ENCODE measurements around the gene SHOX.

Gene SHOX

DNA sequence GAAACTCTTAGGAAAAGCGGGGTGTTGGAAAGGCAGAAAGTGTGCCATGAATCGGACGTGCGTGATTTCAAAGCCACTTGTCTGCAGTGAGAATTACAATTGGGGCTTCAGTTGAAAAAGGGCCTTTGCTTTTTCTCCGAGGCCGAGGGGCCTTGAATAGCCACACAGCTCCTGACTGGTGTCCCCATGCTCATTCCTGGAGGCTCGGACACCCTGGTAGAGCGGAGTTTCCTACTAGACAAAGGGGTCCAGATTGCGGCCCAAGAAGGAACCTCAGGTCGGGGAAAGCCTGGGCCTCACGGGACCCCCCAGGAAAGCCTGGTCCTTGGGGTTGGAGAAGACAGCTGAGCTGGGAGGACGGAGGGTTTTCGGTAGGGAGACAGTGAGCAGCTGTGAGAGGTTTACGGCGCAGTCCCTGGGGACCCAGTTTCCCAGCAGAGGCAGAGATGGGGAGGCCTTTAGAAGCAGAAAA is 3.0 kb upstream of the SHOX start:
- no peak for TF ChIP-seq POLR2A (IDR thresholded peaks at IDR 0.05; ENCODE audit: low read depth, low read length)
- DNase-seq (ENCODE audit: insufficient read length, low spot score) = no peak

DNA sequence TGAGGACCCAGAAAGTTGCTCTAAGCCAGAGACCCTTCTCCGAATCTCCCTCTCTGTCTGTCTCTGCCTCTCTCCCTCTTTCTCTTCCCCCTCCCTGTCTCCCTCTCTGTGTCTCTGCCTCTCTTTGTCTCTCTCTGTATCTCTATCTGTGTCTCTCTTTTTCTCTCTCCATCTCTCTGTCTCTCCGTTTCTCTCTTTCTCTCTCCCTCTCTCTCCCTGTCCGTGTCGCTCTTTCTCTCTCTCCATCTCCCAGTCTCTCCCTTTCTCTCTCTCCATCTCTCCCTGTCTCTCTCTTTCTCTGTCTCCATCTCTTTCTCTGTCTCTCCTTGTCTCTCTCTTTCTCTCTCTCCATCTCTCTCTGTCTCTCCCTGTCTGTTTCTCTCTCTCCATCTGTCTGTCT is 2.6 kb upstream of the SHOX start:
- FAIRE-seq = no peak

More for the DNA sequence above, 3.0 kb upstream of the SHOX start:
- no peak for FAIRE-seq

GRCh38 chrX:629230-630006 is 1.2 kb upstream of the SHOX start:
- DNase-seq (ENCODE audit: insufficient read length, low spot score) (no peak), FAIRE-seq (no peak)
- no peak for TF ChIP-seq POLR2A (IDR thresholded peaks at IDR 0.05; ENCODE audit: low read depth, low read length)

More for the DNA sequence above, 2.6 kb upstream of the SHOX start:
- TF ChIP-seq POLR2A (IDR thresholded peaks at IDR 0.05; ENCODE audit: low read depth, low read length) = no peak
- DNase-seq (ENCODE audit: insufficient read length, low spot score) = no peak

GRCh38 chrX:630007-630611 is 482 bp upstream of the SHOX start:
- no peak for FAIRE-seq
- DNase-seq (ENCODE audit: insufficient read length, low spot score) = no peak
- no peak for TF ChIP-seq POLR2A (IDR thresholded peaks at IDR 0.05; ENCODE audit: low read depth, low read length)

GRCh38 chrX:631802-632365 is 1.3 kb downstream of the SHOX start:
- no peak for FAIRE-seq
- TF ChIP-seq POLR2A (IDR thresholded peaks at IDR 0.05; ENCODE audit: low read depth, low read length) = no peak
- DNase-seq (ENCODE audit: insufficient read length, low spot score) = no peak

DNA sequence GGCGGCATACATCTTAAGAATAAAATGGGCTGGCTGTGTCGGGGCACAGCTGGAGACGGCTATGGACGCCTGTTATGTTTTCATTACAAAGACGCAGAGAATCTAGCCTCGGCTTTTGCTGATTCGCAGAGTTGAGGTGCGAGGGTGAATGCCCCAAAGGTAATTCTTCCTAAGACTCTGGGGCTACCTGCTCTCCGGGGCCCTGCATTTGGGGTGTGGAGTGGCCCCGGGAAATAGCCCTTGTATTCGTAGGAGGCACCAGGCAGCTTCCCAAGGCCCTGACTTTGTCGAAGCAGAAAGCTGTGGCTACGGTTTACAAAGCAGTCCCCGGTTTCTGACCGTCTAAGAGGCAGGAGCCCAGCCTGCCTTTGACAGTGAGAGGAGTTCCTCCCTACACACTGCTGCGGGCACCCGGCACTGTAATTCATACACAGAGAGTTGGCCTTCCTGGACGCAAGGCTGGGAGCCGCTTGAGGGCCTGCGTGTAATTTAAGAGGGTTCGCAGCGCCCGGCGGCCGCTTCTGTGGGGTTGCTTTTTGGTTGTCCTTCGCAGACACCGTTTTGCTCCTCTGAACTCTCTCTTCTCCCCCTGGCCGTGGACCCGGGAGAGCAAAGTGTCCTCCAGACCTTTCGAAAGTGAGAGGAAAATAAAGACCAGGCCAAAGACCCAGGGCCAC is 1.9 kb downstream of the SHOX start:
- TF ChIP-seq POLR2A (IDR thresholded peaks at IDR 0.05; ENCODE audit: low read depth, low read length) = no peak
- FAIRE-seq = no peak
- DNase-seq (ENCODE audit: insufficient read length, low spot score) = no peak

- no peak for FAIRE-seq
- no peak for DNase-seq (ENCODE audit: insufficient read length, low spot score)
- TF ChIP-seq POLR2A (IDR thresholded peaks at IDR 0.05; ENCODE audit: low read depth, low read length) = no peak
These were observed 2.7 kb downstream of the SHOX start for GRCh38 chrX:633043-633984.

DNA sequence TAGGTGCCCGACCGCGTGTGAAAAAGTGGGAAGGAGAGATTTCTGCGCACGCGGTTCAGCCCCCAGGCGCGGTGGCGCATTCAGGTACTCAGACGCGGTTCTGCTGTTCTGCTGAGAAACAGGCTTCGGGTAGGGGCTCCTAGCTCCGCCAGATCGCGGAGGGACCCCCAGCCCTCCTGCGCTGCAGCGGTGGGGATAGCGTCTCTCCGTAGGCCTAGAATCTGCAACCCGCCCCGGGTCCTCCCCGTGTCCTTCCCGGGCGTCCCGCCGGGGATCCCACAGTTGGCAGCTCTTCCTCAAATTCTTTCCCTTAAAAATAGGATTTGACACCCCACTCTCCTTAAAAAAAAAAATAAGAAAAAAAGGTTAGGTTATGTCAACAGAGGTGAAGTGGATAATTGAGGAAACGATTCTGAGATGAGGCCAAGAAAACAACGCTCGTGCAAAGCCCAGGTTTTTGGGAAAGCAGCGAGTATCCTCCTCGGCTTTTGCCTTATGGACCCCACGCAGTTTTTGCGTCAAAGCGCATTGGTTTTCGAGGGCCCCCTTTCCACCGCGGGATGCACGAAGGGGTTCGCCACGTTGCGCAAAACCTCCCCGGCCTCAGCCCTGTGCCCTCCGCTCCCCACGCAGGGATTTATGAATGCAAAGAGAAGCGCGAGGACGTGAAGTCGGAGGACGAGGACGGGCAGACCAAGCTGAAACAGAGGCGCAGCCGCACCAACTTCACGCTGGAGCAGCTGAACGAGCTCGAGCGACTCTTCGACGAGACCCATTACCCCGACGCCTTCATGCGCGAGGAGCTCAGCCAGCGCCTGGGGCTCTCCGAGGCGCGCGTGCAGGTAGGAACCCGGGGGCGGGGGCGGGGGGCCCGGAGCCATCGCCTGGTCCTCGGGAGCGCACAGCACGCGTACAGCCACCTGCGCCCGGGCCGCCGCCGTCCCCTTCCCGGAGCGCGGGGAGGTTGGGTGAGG is 3.7 kb downstream of the SHOX start:
- FAIRE-seq (no peak), DNase-seq (ENCODE audit: insufficient read length, low spot score) (no peak)
- no peak for TF ChIP-seq POLR2A (IDR thresholded peaks at IDR 0.05; ENCODE audit: low read depth, low read length)

DNA sequence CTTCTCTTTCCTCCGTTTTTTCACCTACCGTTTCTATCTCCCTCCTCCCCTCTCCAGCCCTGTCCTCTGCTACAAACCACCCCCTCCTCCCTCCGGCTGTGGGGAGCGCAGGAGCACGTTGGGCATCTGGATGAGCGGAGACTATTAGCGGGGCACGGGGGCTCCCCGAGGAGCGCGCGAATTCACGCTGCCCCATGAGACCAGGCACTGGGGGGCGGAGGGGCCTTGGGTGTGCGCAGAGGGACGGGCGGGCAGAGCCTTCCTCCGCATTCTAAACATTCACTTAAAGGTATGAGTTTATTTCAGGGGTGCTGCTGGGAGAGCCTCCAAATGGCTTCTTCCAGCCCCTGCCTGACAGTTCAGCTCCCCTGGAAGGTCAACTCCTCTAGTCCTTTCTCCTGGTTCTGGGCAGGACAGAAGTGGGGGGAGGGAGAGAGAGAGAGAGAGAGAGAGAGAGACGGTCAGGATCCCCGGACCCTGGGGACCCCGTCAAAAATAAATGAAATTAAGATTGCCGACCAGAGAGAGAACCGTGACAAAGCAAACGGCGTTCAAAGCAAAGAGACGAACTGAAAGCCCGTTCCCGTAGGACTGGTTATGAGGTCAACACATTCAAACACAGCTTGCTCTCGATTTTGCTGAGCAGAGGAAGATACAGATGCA is 5.0 kb downstream of the SHOX start:
- DNase-seq (ENCODE audit: insufficient read length, low spot score) (no peak), FAIRE-seq (no peak)

DNA sequence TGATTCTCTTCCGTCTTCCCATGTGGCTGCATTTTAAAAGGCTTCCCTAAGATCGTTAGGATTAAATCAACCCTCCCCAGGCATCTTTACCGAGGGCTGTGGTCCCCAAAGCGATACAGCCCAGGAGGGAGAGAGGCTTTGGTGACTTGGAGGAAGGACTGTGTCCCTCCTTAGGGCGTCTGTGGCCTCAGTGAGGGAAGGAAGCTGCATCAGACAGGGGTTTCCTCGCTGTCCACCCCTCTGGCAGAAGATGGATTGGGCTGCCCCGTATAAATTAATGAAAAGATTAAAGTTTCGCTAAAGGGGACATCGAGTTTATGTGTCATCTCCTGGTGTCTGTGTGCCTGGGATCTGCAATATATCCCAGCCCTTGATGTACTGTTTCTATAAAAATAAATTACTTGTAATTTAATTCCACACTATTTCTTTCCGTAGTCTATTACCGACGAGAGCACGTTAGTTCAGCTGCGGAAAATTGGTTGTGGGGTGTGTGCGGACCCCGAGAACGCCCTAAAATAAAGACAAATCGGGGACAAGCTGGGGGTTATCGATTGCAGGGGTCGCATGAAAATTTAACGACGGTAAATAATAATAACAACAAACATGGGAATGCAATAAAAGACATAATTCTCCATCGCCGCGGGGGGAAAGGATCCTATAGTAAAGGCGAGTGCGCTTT is 6.5 kb downstream of the SHOX start:
- FAIRE-seq (no peak), DNase-seq (ENCODE audit: insufficient read length, low spot score) (no peak)
- TF ChIP-seq POLR2A (IDR thresholded peaks at IDR 0.05; ENCODE audit: low read depth, low read length) = no peak

More for the DNA sequence above, 5.0 kb downstream of the SHOX start:
- TF ChIP-seq POLR2A (IDR thresholded peaks at IDR 0.05; ENCODE audit: low read depth, low read length) = no peak

Data from H54 (cell line).